Measurements from ENCODE around the gene CPNE4.
"Not testable (repeated sequence)": the region's sequence is repeated elsewhere in the genome, so short reads cannot be mapped to it uniquely, and the experiment has no call there.

Gene CPNE4

GRCh38 chr3:131976448-131976847 is 58.4 kb downstream of the CPNE4 start:
- TF ChIP-seq CTCF (IDR thresholded peaks at IDR 0.05; ENCODE audit: low read depth, low read length) = no peak
- no peak for DNase-seq (ENCODE audit: low read depth, low spot score)
- no peak overlapping the region for H3K4me3 ChIP-seq (ENCODE audit: low read depth, low read length)
- in situ Hi-C loops (cut with HindIII; ENCODE audit: low sequenced_read_pairs) = no loop called here

GRCh38 chr3:131975047-131975446 is 59.8 kb downstream of the CPNE4 start:
- TF ChIP-seq CTCF (IDR thresholded peaks at IDR 0.05; ENCODE audit: low read depth, low read length) = no peak
- in situ Hi-C loops (cut with HindIII; ENCODE audit: low sequenced_read_pairs) = no loop called here
- DNase-seq (ENCODE audit: low read depth, low spot score) = no peak
- no peak overlapping the region for H3K4me3 ChIP-seq (ENCODE audit: low read depth, low read length)

GRCh38 chr3:131973731-131974130 is 61.1 kb downstream of the CPNE4 start:
- DNase-seq (ENCODE audit: low read depth, low spot score) = peak; percentile 77
- in situ Hi-C loops (cut with HindIII; ENCODE audit: low sequenced_read_pairs) = no loop called here
- TF ChIP-seq CTCF (IDR thresholded peaks at IDR 0.05; ENCODE audit: low read depth, low read length) = no peak
- no peak overlapping the region for H3K4me3 ChIP-seq (ENCODE audit: low read depth, low read length)

- no peak for DNase-seq (ENCODE audit: low read depth, low spot score)
- H3K4me3 ChIP-seq (ENCODE audit: low read depth, low read length) = no peak overlapping the region
- no peak for TF ChIP-seq CTCF (IDR thresholded peaks at IDR 0.05; ENCODE audit: low read depth, low read length)
- in situ Hi-C loops (cut with HindIII; ENCODE audit: low sequenced_read_pairs) = no loop called here
These were observed 62.3 kb downstream of the CPNE4 start for GRCh38 chr3:131972550-131972949.

- no peak for TF ChIP-seq CTCF (IDR thresholded peaks at IDR 0.05; ENCODE audit: low read depth, low read length)
- H3K4me3 ChIP-seq (ENCODE audit: low read depth, low read length) = no peak overlapping the region
- in situ Hi-C loops (cut with HindIII; ENCODE audit: low sequenced_read_pairs) = no loop called here
- peak; percentile 63 for DNase-seq (ENCODE audit: low read depth, low spot score)
These were observed 62.7 kb downstream of the CPNE4 start for GRCh38 chr3:131972091-131972490.

- H3K4me3 ChIP-seq (ENCODE audit: low read depth, low read length); DNase-seq (ENCODE audit: low read depth, low spot score); in situ Hi-C loops (cut with HindIII; ENCODE audit: low sequenced_read_pairs): not testable (repeated sequence)
These were observed 71.4 kb downstream of the CPNE4 start for GRCh38 chr3:131963442-131963841.

GRCh38 chr3:131962982-131963381 is 71.8 kb downstream of the CPNE4 start:
- no peak for DNase-seq (ENCODE audit: low read depth, low spot score)

More at GRCh38 chr3:131962982-131963381, 71.8 kb downstream of the CPNE4 start:
- in situ Hi-C loops (cut with HindIII; ENCODE audit: low sequenced_read_pairs) = no loop called here
- no peak overlapping the region for H3K4me3 ChIP-seq (ENCODE audit: low read depth, low read length)
- no peak for TF ChIP-seq CTCF (IDR thresholded peaks at IDR 0.05; ENCODE audit: low read depth, low read length)

All from astrocyte of the spinal cord (primary cell).